HCT116 (cell line): ENCODE measurements around the gene PTGIR. TPM values are rescaled to one million over a fixed set of nuclear protein-coding genes. Genes with fewer than 3 reads are reported as not detected.

Experiments
- ATAC-seq: fragments of 200-7000 bp; cut with Tn5 transposase; 2 replicates; pipeline ENCODE4 v1.9.1; 2020; ENCODE audit warnings: mild to moderate bottlenecking, moderate library complexity
- BruUV-seq: library from RNA; stranded (reverse); fragments of 400-500 nt; replicated peaks from 2 replicates; lab custom pipeline; 2021; lab: Mats Ljungman, UMichigan
- CTCF ChIA-PET: fragments of 300-600 bp; sonication (Branson Sonifier 250); formaldehyde crosslinking; loops from one replicate; lab custom pipeline; 2021; ENCODE audit warnings: antibody characterized with exemption; lab: Charles Lee
- POLR2A ChIA-PET: fragments of 300-600, 350-600 bp; sonication (Branson Sonifier 250); formaldehyde crosslinking; loops from one replicate; lab custom pipeline; 2021; ENCODE audit warnings: antibody characterized with exemption; lab: Charles Lee
- RAD21 ChIA-PET, 2 experiments: fragments of 300-600 bp; sonication (Branson Sonifier 250); formaldehyde crosslinking; loops; one replicate each; lab custom pipeline; 2023; ENCODE audit warnings: low total read pairs in 2 of 2; ENCODE audit not compliant: uncharacterized antibody in 2 of 2, unreplicated experiment in 2 of 2, low non-redundant PET in 1 of 2; lab: Charles Lee
- DNase-seq: peaks from one replicate; pipeline ENCODE4 v3.0.0-alpha.2; 2010; ENCODE audit warnings: low read depth, low spot score
- H2AFZ ChIP-seq: fragments of 200-600 bp; shearing (Covaris generic), sonication (generic); 2 replicates; pipeline ENCODE4 v1.6.1; 2017; ENCODE audit warnings: low read depth, mixed run types, mixed read lengths, antibody characterized with exemption, low read length; ENCODE audit not compliant: poor library complexity, severe bottlenecking
- H3K27ac ChIP-seq: 2 replicates; pipeline ENCODE4 v1.5.1; 2012; ENCODE audit warnings: low read depth, low read length
- H3K27me3 ChIP-seq: fragments of 200-600 bp; sonication (generic); 2 replicates; pipeline ENCODE4 v1.6.1; 2016; ENCODE audit warnings: mixed run types, low read length, mixed read lengths; ENCODE audit not compliant: insufficient read depth
- H3K36me3 ChIP-seq, 2 experiments: fragments of 200-500 bp in 1 of 2; fragments of 200-600 bp in 1 of 2; sonication (Bioruptor generic) in 1 of 2; sonication (generic) in 1 of 2; 2 replicates each; pipeline versions ENCODE4 v1.5.1 to v1.6.1; 2014 to 2016; ENCODE audit warnings: low read length in 2 of 2, inconsistent platforms in 1 of 2, mixed read lengths in 1 of 2, mixed run types in 1 of 2; ENCODE audit not compliant: insufficient read depth in 2 of 2, control insufficient read depth in 1 of 2
- H3K4me1 ChIP-seq, 2 experiments: fragments of 200-600 bp in 1 of 2; sonication (generic) in 1 of 2; 2 replicates each; pipeline versions ENCODE4 v1.5.1 to v1.6.1; 2012 to 2017; ENCODE audit warnings: low read length in 2 of 2, inconsistent platforms in 1 of 2, mild to moderate bottlenecking in 1 of 2, mixed read lengths in 1 of 2, mixed run types in 1 of 2, moderate library complexity in 1 of 2; ENCODE audit not compliant: insufficient read depth in 2 of 2, control insufficient read depth in 1 of 2
- H3K4me2 ChIP-seq: fragments of 200-600 bp; sonication (generic); 2 replicates; pipeline ENCODE4 v1.6.1; 2017; ENCODE audit warnings: mixed run types, low read length, mixed read lengths
- H3K4me3 ChIP-seq, 2 experiments: fragments of 200-600 bp in 1 of 2; sonication (generic) in 1 of 2; replicated peaks in 1 of 2; 2 replicates each; pipeline ENCODE4 v1.5.1; 2011 to 2016; ENCODE audit warnings: low read length in 2 of 2, control low read depth in 1 of 2, low read depth in 1 of 2, mild to moderate bottlenecking in 1 of 2, mixed read lengths in 1 of 2, mixed run types in 1 of 2
- H3K79me2 ChIP-seq: fragments of 200-600 bp; sonication (generic); 2 replicates; pipeline ENCODE4 v1.6.1; 2017; ENCODE audit warnings: mild to moderate bottlenecking, mixed run types, low read length, moderate library complexity, mixed read lengths; ENCODE audit not compliant: insufficient read depth
- H3K9ac ChIP-seq: fragments of 200-600 bp; sonication (generic); 2 replicates; pipeline ENCODE4 v1.6.1; 2016; ENCODE audit warnings: low read length, mixed read lengths
- H3K9me2 ChIP-seq: fragments of 200-600 bp; sonication (generic), shearing (Covaris generic); 2 replicates; pipeline ENCODE4 v1.6.1; 2017; ENCODE audit warnings: mixed run types, mild to moderate bottlenecking, moderate library complexity; ENCODE audit not compliant: insufficient read depth
- H3K9me3 ChIP-seq, 2 experiments: fragments of 200-500 bp in 1 of 2; fragments of 200-600 bp in 1 of 2; sonication (Bioruptor generic) in 1 of 2; sonication (generic) in 1 of 2; 2 replicates each; pipeline ENCODE4 v1.6.1; 2014 to 2017; ENCODE audit warnings: low read length in 2 of 2, mixed read lengths in 2 of 2, inconsistent platforms in 1 of 2, low read depth in 1 of 2, mild to moderate bottlenecking in 1 of 2, mixed run types in 1 of 2, moderate library complexity in 1 of 2; ENCODE audit not compliant: control insufficient read depth in 1 of 2, insufficient read depth in 1 of 2
- H4K20me1 ChIP-seq: fragments of 200-600 bp; sonication (generic), shearing (Covaris generic); 2 replicates; pipeline ENCODE4 v1.6.1; 2017; ENCODE audit warnings: mixed run types, mild to moderate bottlenecking, moderate library complexity; ENCODE audit not compliant: insufficient read depth
- CBX3 ChIP-seq: IDR thresholded peaks from 2 replicates; pipeline ENCODE4 v1.6.1; 2012; ENCODE audit warnings: low read depth
- CTCF ChIP-seq, 3 experiments: fragments of 200-600 bp in 1 of 3; sonication (generic) in 1 of 3; IDR thresholded peaks in 2 of 3; conservative IDR thresholded peaks in 1 of 3; 2 replicates each; pipeline ENCODE4 v1.5.1; 2012 to 2017; ENCODE audit warnings: low read depth in 2 of 3, low read length in 2 of 3, antibody characterized with exemption in 1 of 3, borderline replicate concordance in 1 of 3, control low read depth in 1 of 3, mild to moderate bottlenecking in 1 of 3, mixed read lengths in 1 of 3, mixed run types in 1 of 3, moderate library complexity in 1 of 3; ENCODE audit not compliant: insufficient read depth in 1 of 3
- EGR1 ChIP-seq: IDR thresholded peaks from 2 replicates; pipeline ENCODE4 v1.6.1; 2012; ENCODE audit warnings: low read depth
- ELF1 ChIP-seq: IDR thresholded peaks from 2 replicates; pipeline ENCODE4 v1.6.1; 2012; ENCODE audit warnings: low read depth, borderline replicate concordance
- EZH2 ChIP-seq: fragments of 200-600 bp; sonication (generic); IDR thresholded peaks from 2 replicates; pipeline ENCODE4 v1.6.1; 2017; ENCODE audit warnings: antibody characterized with exemption, mixed run types
- EZH2phosphoT487 ChIP-seq: fragments of 200-600 bp; IDR thresholded peaks from 2 replicates; pipeline ENCODE4 v1.6.1; 2018; ENCODE audit warnings: antibody characterized with exemption, borderline replicate concordance
- FOSL1 ChIP-seq: IDR thresholded peaks from 2 replicates; pipeline ENCODE4 v1.6.1; 2012; ENCODE audit warnings: low read depth
- POLR2A ChIP-seq: IDR thresholded peaks from 2 replicates; pipeline ENCODE4 v1.7.0; 2011; ENCODE audit warnings: borderline replicate concordance; ENCODE audit not compliant: insufficient read depth, insufficient read length; ENCODE audit errors: extremely low read depth
- POLR2AphosphoS5 ChIP-seq: IDR thresholded peaks from 2 replicates; pipeline ENCODE4 v1.6.1; 2011; ENCODE audit warnings: mild to moderate bottlenecking, low read depth, low read length, moderate library complexity
- REST ChIP-seq: IDR thresholded peaks from 2 replicates; pipeline ENCODE4 v1.6.1; 2012; ENCODE audit warnings: low read depth
- SIN3A ChIP-seq: IDR thresholded peaks from 2 replicates; pipeline ENCODE4 v1.6.1; 2012; ENCODE audit warnings: low read depth
- YY1 ChIP-seq: IDR thresholded peaks from 2 replicates; pipeline ENCODE4 v1.6.1; 2011; ENCODE audit warnings: low read length, low read depth, moderate library complexity, mild to moderate bottlenecking; ENCODE audit not compliant: insufficient replicate concordance; ENCODE audit errors: extremely low read depth
- ZBTB33 ChIP-seq: IDR thresholded peaks from 2 replicates; pipeline ENCODE4 v1.6.1; 2011; ENCODE audit warnings: mild to moderate bottlenecking, low read length, moderate library complexity; ENCODE audit not compliant: insufficient replicate concordance; ENCODE audit errors: extremely low read depth
- ZNF274 ChIP-seq: fragments of 200-500 bp; sonication (Bioruptor generic); IDR thresholded peaks from 2 replicates; pipeline ENCODE4 v1.6.1; 2014; ENCODE audit warnings: mild to moderate bottlenecking, low read depth, low read length, inconsistent platforms
- intact Hi-C: fragments of 100-400 bp; cut with micrococcal nuclease; formaldehyde crosslinking; loops from 2 replicates; pipeline ENCODE4 v1.10.0; 2022
- total RNA-seq: library from RNA; stranded (reverse); gene quantifications from one replicate; pipeline ENCODE4 v1.2.1, GENCODE V29; 2021; ENCODE audit not compliant: unreplicated experiment

The PTGIR gene
- total RNA-seq, 1 experiment from 2014 or later = not detected

- Histone ChIP-seq H3K9me3 (no peaks in the 10 kb centered on the region), H3K79me2 (no peaks in the 10 kb centered on the region), H3K9ac (no peak overlapping the region), H3K27ac (no peak overlapping the region), H3K4me3 (no peak overlapping the region), H2AFZ (no peak overlapping the region), H3K4me1 (peaks cover 14 to 21% of the 10 kb centered on the region in 2 experiments), H3K27me3 (no peaks in the 10 kb centered on the region), H4K20me1 (no peaks in the 10 kb centered on the region), H3K4me2 (no peak overlapping the region), H3K36me3 (no peaks in the 10 kb centered on the region), H3K9me2 (no peaks in the 10 kb centered on the region)
- ATAC-seq = no peak
- no peak for TF ChIP-seq CTCF (IDR thresholded peaks at IDR 0.05 in 2 of 3, conservative IDR thresholded peaks at IDR 0.05 in 1 of 3; ENCODE audit: borderline replicate concordance in 1 of 3, insufficient read depth in 1 of 3, low read depth in 2 of 3, low read length in 2 of 3)
- no peak for TF ChIP-seq CBX3
- no peak for TF ChIP-seq EGR1
- TF ChIP-seq POLR2AphosphoS5 = no peak
- TF ChIP-seq FOSL1 = no peak
- no peak for TF ChIP-seq ELF1
- no peak for TF ChIP-seq SIN3A
- TF ChIP-seq ZBTB33 = no peak
- TF ChIP-seq ZNF274 = no peak
- TF ChIP-seq POLR2A = no peak
- no peak for TF ChIP-seq EZH2
- TF ChIP-seq REST = no peak
- no peak for TF ChIP-seq EZH2phosphoT487
- no peak for TF ChIP-seq YY1
- no TSS peak for BruUV-seq
- ChIA-PET CTCF (interaction anchor here (4.4 kb wide), 1 partner anchor 51 kb away, joined by 217 read pairs; no protein-coding TSS in a partner anchor), POLR2A (interaction anchor here (0.6 kb wide), 1 partner anchor 9 kb away, joined by 3 read pairs; no protein-coding TSS in a partner anchor), RAD21 (interaction anchor here in 1 of 2 experiments (0.6 kb wide), 1 partner anchor 51 kb away, joined by 3 read pairs; no protein-coding TSS in a partner anchor)
- intact Hi-C loops = no loop called here
- no peak for DNase-seq
Measured at GRCh38 chr19:46665072-46665471, 40.2 kb upstream of the PTGIR start.
